AML-193 (cell line): ENCODE measurements around the gene BEST1.
"Not testable (repeated sequence)": the region's sequence is repeated elsewhere in the genome, so short reads cannot be mapped to it uniquely, and the experiment has no call there.

Experiments used
- DNase-seq, 2 experiments: peaks; one replicate each; lab custom pipeline; 2025; lab: John Stamatoyannopoulos, UW

The BEST1 gene

GRCh38 chr11:61978703-61979661 is 28.8 kb downstream of the BEST1 start:
- DNase-seq = no peak

GRCh38 chr11:61980783-61981541 is 30.8 kb downstream of the BEST1 start:
- DNase-seq = no peak

DNA sequence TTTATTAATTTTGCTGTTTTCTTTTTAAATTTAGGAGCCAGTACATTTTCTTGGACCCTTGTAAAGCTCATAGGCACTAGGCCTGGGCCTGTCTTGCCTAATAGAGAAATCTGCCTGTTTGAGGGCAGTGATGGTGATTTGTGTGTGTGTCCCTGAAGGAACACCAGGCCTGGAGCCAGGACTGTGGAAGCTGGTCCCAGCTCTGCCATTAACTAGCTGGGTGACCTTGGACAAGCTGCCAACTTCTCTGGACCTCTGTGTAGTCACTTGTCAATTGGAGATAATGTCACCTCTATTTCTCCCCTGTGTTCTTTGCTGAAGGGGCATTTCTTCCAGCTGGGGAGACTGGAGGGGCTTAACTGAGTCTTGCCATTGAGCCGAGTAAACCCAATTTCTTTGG is 33.3 kb downstream of the BEST1 start:
- no peak for DNase-seq

DNA sequence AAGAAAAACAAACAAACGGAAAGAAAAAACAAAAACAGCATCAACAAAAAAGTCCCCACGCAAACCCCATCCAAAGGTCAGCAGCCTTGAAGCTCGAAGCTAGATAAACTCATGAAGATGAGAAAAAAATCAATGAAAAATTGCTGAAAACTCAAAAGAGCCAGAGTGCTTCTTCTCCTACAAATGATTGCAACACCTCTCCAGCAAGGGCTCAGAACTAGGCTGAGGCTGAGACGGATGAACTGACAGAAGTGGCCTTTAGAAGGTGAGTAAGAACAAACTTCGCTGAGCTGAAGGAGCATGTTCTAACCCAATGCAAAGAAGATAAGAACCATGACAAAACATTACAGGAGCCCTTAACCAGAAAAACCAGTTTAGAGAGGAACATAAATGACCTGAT is 35.7 kb downstream of the BEST1 start:
- no peak for DNase-seq

GRCh38 chr11:61994981-61995380 is 44.8 kb downstream of the BEST1 start:
- DNase-seq = no peak

GRCh38 chr11:61996933-61997332 is 46.8 kb downstream of the BEST1 start:
- no peak for DNase-seq

DNA sequence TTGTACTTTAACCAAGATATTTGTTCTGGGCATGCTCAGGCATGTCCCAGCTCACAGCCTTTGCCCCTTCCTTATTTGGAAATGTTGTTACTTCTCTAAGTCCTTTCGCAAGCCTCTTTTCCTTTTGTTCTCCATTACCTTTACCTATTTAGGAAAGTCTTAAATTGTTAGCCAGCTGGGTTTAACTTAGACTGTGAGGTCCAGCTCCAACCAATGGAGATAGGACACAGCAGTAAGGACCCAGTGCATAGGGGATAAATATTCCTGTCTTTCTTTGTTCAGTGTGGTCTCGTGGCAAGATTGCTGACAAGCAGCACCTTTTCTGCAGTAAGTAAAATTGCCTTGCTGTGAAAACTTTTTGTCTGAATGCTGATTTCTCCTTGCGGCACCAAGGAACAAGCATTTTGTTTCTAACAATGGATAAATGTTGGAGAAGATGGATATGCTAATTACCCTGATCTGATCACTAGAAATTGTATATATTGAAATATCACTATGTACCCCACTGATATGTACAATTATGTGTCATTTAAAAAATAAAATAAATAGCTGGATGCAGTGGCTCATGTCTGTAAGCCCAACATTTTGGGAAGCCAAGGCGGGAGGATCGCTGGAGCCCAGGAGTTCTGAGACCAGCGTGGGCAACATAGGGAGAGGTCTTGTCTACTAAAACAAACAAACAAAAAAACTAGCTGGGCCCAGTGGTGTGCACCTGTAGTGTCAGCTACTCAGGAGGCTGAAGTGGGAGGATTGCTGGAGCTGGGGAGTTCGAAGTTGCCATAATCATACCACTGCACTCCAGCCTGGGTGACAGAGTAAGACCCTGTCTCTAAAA is 49.2 kb downstream of the BEST1 start:
- DNase-seq = no peak

GRCh38 chr11:62000539-62001446 is 50.6 kb downstream of the BEST1 start:
- DNase-seq = no peak

GRCh38 chr11:62001450-62002191 is 51.5 kb downstream of the BEST1 start:
- no peak for DNase-seq

DNA sequence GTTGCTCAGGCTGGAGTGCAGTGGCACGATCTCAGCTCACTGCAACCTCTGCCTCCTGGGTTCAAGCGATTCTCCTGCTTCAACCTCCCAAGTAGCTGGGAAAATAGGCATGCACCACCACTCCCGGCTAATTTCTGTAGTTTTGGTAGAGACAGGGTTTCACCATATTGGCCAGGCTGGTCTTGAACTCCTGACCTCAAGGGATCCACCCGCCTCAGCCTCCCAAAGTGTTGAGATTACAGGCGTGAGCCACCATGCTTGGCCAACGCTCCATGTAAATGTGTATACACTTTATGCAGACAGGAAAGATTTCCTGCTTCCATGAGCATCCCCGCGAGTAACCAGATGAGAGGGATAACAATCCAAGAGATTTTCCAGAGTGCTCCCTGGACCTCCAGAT is 52.1 kb downstream of the BEST1 start:
- DNase-seq = not testable (repeated sequence)

- DNase-seq = no peak
Measured at GRCh38 chr11:62004473-62004872, 54.3 kb downstream of the BEST1 start.

GRCh38 chr11:62008193-62008592 is 58.0 kb downstream of the BEST1 start:
- no peak for DNase-seq

GRCh38 chr11:62010935-62011528 is 60.9 kb downstream of the BEST1 start:
- no peak for DNase-seq

DNA sequence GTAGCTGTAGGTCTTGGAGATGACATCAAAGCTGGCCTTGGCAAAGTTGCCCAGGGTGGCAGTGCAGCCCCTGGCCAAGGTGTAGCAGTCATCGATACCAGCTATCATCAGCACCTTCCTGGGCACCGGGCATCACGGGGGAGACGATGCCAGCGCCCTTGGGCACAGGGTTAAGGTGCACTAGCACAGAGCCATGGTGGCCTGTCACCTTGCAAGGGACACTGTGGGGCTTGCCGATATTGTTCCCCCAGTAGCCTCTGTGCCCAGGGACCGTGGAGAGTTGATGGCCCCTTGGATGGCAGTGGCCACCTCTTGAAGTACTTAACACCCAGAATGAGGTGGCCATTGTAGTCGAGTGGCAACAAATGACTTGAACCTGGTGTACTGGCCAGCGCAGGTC is 61.7 kb downstream of the BEST1 start:
- DNase-seq = no peak

DNA sequence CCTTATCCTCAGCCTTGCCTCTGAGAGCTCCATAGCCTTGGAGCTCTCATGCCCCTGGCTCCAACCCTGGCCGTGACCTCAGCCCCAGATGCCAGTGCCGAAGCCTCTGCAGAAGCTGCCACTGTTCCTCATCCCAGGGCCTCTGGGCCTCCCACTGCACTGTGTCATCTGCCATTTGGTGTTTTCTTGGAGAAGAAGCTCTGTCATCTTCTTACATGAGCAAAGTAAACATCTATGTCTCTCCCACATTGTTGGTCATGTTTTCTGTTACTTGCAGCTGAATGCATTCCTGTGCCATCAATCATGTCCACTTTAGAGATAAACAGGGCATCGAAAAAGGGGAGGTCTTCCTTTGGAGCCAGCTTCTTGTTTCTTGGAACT is 62.3 kb downstream of the BEST1 start:
- DNase-seq = no peak

DNA sequence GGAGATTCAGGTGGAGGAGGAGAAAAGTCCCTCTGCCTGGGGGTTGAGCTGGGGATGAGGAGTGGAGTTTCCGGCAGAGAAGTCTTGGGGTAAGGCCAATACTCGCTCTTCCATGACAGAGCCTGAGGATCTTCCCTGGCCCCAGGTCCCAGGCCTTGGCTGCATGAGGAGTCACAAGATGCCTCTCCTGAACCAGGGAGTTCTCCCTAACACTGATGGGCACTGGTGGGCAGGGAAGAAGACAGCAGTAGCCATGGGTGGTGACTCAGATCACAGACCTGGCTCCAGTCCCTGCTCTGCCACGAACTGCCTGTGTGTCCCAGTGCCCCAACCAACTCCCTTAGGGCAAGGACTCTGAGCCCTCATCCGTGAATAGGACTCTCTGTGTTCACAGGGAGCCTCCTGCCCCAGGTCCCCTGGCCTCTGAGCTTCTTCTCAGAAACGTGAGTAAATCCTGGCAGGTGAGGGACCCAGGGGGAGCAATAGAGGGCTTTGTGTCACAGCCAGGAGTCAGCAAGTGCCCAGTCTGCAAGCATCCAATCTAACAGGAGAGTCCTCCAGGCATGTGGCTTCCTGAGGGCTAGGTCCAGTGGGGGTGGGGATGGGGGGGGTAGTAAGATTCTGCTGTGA is 62.8 kb downstream of the BEST1 start:
- no peak for DNase-seq
